ENCODE measurements around the gene OR8U1. TPM values are rescaled to one million over a fixed set of nuclear protein-coding genes. Genes with fewer than 3 reads are reported as not detected.

Gene OR8U1
- total RNA-seq, 2 experiments from 2014 or later = not detected

GRCh38 chr11:56340289-56340688, 35.1 kb upstream of the OR8U1 start:
- Histone ChIP-seq H4K20me1 (ENCODE audit: insufficient read depth, low read length) (no peaks in the 10 kb centered on the region), H3K4me1 (ENCODE audit: insufficient read depth, low read length, poor library complexity, severe bottlenecking) (no peaks in the 10 kb centered on the region), H3K36me3 (ENCODE audit: insufficient read depth, low read length) (no peaks in the 10 kb centered on the region), H2AFZ (ENCODE audit: low read length) (no peak overlapping the region), H3K79me2 (ENCODE audit: insufficient read depth, low read depth, low read length) (no peaks in the 10 kb centered on the region), H3K4me2 (ENCODE audit: low read length) (no peak overlapping the region), H3K9me3 (ENCODE audit: low read length) (no peaks in the 10 kb centered on the region), H3K9me2 (ENCODE audit: insufficient read depth, low read length) (no peaks in the 10 kb centered on the region), H3K27ac (ENCODE audit: low read depth, low read length, poor library complexity, severe bottlenecking) (no peak overlapping the region), H3K4me3 (ENCODE audit: low read depth, low read length, poor library complexity, severe bottlenecking) (no peak overlapping the region)
- no peak for DNase-seq (ENCODE audit: low spot score)
- CTCF ChIA-PET (ENCODE audit: unreplicated experiment) = no interaction called here
- no peak for TF ChIP-seq EZH2phosphoT487 (IDR thresholded peaks at IDR 0.05; ENCODE audit: borderline replicate concordance, low read depth, low read length)
- TF ChIP-seq, protein P1, sequence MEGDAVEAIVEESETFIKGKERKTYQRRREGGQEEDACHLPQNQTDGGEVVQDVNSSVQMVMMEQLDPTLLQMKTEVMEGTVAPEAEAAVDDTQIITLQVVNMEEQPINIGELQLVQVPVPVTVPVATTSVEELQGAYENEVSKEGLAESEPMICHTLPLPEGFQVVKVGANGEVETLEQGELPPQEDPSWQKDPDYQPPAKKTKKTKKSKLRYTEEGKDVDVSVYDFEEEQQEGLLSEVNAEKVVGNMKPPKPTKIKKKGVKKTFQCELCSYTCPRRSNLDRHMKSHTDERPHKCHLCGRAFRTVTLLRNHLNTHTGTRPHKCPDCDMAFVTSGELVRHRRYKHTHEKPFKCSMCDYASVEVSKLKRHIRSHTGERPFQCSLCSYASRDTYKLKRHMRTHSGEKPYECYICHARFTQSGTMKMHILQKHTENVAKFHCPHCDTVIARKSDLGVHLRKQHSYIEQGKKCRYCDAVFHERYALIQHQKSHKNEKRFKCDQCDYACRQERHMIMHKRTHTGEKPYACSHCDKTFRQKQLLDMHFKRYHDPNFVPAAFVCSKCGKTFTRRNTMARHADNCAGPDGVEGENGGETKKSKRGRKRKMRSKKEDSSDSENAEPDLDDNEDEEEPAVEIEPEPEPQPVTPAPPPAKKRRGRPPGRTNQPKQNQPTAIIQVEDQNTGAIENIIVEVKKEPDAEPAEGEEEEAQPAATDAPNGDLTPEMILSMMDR (conservative IDR thresholded peaks at IDR 0.05; ENCODE audit: low read length) = no peak
- POLR2A ChIA-PET = no interaction called here
- no TSS peak for BruUV-seq (replicated peaks)
- intact Hi-C loops (cut with micrococcal nuclease; ENCODE audit: unreplicated experiment) = no loop called here

GRCh38 chr11:56345739-56346138, 29.7 kb upstream of the OR8U1 start, which contains the start of gene OR8K1:
Gene OR8K1 (plus strand): TSS chr11:56346039. CDS start chr11:56346039, 0 bp downstream.
- H3K9me2 ChIP-seq (ENCODE audit: insufficient read depth, low read length) = no peaks in the 10 kb centered on the region
- no peak for DNase-seq (ENCODE audit: low spot score)
- H3K4me3 ChIP-seq (ENCODE audit: low read depth, low read length, poor library complexity, severe bottlenecking) = no peak within 1 kb of the TSS
- ChIA-PET POLR2A (no interaction called here), CTCF (ENCODE audit: unreplicated experiment) (no interaction called here)
- H3K4me1 ChIP-seq (ENCODE audit: insufficient read depth, low read length, poor library complexity, severe bottlenecking) = no peaks in the 10 kb centered on the region
- no peak within 1 kb of the TSS for H2AFZ ChIP-seq (ENCODE audit: low read length)
- intact Hi-C loops (cut with micrococcal nuclease; ENCODE audit: unreplicated experiment) = no loop called here
- H3K4me2 ChIP-seq (ENCODE audit: low read length) = no peak within 1 kb of the TSS
- no peaks in the 10 kb centered on the region for H4K20me1 ChIP-seq (ENCODE audit: insufficient read depth, low read length)
- no TSS peak for BruUV-seq (replicated peaks)
- H3K36me3 ChIP-seq (ENCODE audit: insufficient read depth, low read length) = no peaks in the 10 kb centered on the region
- H3K79me2 ChIP-seq (ENCODE audit: insufficient read depth, low read depth, low read length) = no peaks in the 10 kb centered on the region
- H3K27ac ChIP-seq (ENCODE audit: low read depth, low read length, poor library complexity, severe bottlenecking) = no peak within 1 kb of the TSS
- TF ChIP-seq, protein P1 (conservative IDR thresholded peaks at IDR 0.05; ENCODE audit: low read length) = no peak
- TF ChIP-seq EZH2phosphoT487 (IDR thresholded peaks at IDR 0.05; ENCODE audit: borderline replicate concordance, low read depth, low read length) = no peak
- no peaks in the 10 kb centered on the region for H3K9me3 ChIP-seq (ENCODE audit: low read length)

GRCh38 chr11:56353991-56354390, 21.4 kb upstream of the OR8U1 start, which contains the start of gene OR8J1:
Gene OR8J1 (plus strand): TSS chr11:56354291. CDS start chr11:56360247, 5,956 bp downstream.
- Histone ChIP-seq H3K4me1 (ENCODE audit: insufficient read depth, low read length, poor library complexity, severe bottlenecking) (no peaks in the 10 kb centered on the region), H3K79me2 (ENCODE audit: insufficient read depth, low read depth, low read length) (no peaks in the 10 kb centered on the region), H3K4me3 (ENCODE audit: low read depth, low read length, poor library complexity, severe bottlenecking) (no peak within 1 kb of the TSS), H3K9me3 (ENCODE audit: low read length) (no peaks in the 10 kb centered on the region), H4K20me1 (ENCODE audit: insufficient read depth, low read length) (no peaks in the 10 kb centered on the region), H2AFZ (ENCODE audit: low read length) (no peak within 1 kb of the TSS), H3K27ac (ENCODE audit: low read depth, low read length, poor library complexity, severe bottlenecking) (no peak within 1 kb of the TSS), H3K9me2 (ENCODE audit: insufficient read depth, low read length) (no peaks in the 10 kb centered on the region), H3K4me2 (ENCODE audit: low read length) (no peak within 1 kb of the TSS), H3K36me3 (ENCODE audit: insufficient read depth, low read length) (no peaks in the 10 kb centered on the region)
- CTCF ChIA-PET (ENCODE audit: unreplicated experiment) = no interaction called here
- intact Hi-C loops (cut with micrococcal nuclease; ENCODE audit: unreplicated experiment) = no loop called here
- POLR2A ChIA-PET = interaction anchor here (0.6 kb wide), 1 partner anchor 496 kb away, joined by 4 read pairs; no protein-coding TSS in a partner anchor
- TF ChIP-seq EZH2phosphoT487 (IDR thresholded peaks at IDR 0.05; ENCODE audit: borderline replicate concordance, low read depth, low read length) = no peak
- TF ChIP-seq, protein P1 (conservative IDR thresholded peaks at IDR 0.05; ENCODE audit: low read length) = no peak
- no peak for DNase-seq (ENCODE audit: low spot score)
- no TSS peak for BruUV-seq (replicated peaks)

Data from OCI-LY7 (cell line).